Measurements from ENCODE around the gene SPOCK1.

SPOCK1 gene

GRCh38 chr5:137164536-137164935 lies 334.6 kb downstream of the SPOCK1 start:
- DNase-seq (ENCODE audit: low spot score) = no peak
- FAIRE-seq = no peak

DNA sequence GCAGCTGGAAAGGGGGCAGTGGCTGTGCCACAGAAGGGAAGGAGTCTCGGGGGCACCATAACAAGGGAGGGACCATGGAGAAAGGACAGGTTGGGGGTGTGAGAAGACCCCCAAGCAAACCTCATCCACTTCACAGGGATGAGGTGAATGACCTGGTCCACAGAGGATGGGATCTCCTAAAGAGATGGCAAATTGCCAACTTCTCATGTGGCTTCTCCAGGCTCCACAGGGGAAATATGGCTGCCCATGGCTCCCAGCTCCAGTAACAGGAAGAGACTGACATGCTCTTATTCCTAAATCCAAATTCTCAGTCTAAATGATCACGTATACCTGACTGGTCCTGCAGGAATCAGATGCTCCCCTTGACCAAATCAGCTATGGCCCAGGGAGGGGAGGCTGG lies 340.4 kb downstream of the SPOCK1 start:
- DNase-seq (ENCODE audit: low spot score) (no peak), FAIRE-seq (no peak)

- DNase-seq (ENCODE audit: low spot score) (no peak), FAIRE-seq (no peak)
Measured at GRCh38 chr5:137156180-137156579, 342.9 kb downstream of the SPOCK1 start.

GRCh38 chr5:137155261-137156000 lies 343.7 kb downstream of the SPOCK1 start:
- FAIRE-seq (no peak), DNase-seq (ENCODE audit: low spot score) (no peak)

GRCh38 chr5:137152616-137153015 lies 346.5 kb downstream of the SPOCK1 start:
- no peak for FAIRE-seq

GRCh38 chr5:137148655-137149054 lies 350.5 kb downstream of the SPOCK1 start:
- no peak for DNase-seq (ENCODE audit: low spot score)
- FAIRE-seq = no peak

More at GRCh38 chr5:137152616-137153015, 346.5 kb downstream of the SPOCK1 start:
- no peak for DNase-seq (ENCODE audit: low spot score)

DNA sequence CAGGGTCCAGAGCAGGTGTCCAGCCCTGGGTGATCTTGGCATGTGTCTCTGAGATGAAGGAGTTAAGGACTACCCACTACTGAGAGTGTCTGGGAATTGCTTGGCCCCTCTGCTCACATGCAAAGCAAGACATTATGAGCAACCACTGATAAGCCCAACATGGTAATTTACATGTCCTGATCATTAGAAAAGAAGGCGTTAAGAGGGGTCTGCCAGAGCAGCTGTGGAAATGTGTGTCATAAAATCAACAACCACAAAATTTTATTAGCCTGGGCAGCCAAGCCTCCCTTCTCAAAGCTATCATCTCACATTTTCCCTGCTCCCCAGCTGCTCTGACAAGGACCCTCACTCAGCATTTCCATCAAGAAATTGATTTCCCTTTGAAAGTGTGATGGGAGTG lies 351.0 kb downstream of the SPOCK1 start:
- no peak for DNase-seq (ENCODE audit: low spot score)
- FAIRE-seq = no peak

GRCh38 chr5:137147346-137147745 lies 351.8 kb downstream of the SPOCK1 start:
- DNase-seq (ENCODE audit: low spot score) (no peak), FAIRE-seq (no peak)

GRCh38 chr5:137146402-137146890 lies 352.7 kb downstream of the SPOCK1 start:
- peak; percentile 89 for FAIRE-seq
- peak; percentile 98 for DNase-seq (ENCODE audit: low spot score)

DNA sequence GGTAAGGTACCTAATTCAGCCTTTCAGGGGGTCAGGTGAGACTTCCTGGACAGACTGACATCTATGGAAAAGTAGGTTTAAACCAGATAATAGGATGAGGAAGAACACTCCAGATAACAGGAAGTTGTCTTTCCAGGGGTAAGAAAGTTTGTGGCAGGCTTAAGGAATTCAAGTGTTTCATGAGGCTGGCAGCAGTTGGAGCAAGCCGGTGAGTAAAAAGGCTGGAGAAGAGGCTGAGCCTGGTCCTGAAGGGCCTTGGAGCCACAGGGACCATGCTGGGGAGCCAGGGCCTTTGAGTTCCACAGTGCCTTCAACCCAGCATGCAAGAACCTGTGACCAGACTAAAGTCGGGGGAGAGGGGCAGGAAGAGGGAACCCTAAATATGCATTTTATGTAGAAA lies 353.4 kb downstream of the SPOCK1 start:
- peak; percentile 35 for DNase-seq (ENCODE audit: low spot score)
- FAIRE-seq = no peak

GRCh38 chr5:137144656-137145055 lies 354.5 kb downstream of the SPOCK1 start:
- DNase-seq (ENCODE audit: low spot score) (peak; percentile 24), FAIRE-seq (peak; percentile 2)

DNA sequence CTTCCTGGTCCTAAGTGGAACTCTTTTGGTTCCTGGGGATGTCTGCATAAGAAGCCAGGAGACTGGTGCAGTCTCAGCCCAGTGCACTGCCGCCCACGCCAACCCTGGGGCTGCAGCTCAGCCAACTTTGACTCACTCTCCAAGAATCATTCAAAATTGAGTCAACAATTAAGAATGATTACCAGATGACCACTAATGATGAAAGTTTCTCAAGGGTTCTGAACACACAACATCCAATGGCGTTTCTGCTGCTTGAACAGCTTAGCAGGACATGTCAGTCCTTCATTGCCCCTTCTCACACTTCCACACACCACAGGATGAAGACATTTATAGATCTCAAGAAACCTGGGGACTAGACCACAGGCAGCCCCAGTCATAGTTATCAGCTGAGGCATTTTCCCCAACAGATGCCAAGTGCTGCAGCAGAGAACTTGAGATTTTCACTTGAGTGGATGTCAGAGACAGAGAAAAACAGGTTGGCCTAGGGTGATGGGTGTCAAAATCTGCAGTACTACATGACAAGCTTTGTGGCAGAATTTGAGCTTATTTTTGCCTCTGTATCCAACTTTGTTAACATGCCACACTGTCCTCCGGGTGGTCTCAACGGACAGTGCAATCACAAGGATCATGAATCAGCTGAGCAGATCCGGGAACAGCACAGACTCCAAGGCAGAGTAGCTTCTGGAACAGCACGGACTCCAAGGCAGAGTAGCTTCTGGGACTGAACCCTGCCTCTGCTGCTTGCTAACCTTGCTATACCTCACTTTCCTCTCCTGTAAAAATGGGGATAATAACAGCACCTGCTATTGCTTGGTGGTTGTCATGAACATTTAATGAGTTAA lies 356.1 kb downstream of the SPOCK1 start:
- DNase-seq (ENCODE audit: low spot score) (peak; percentile 90), FAIRE-seq (peak; percentile 94)

DNA sequence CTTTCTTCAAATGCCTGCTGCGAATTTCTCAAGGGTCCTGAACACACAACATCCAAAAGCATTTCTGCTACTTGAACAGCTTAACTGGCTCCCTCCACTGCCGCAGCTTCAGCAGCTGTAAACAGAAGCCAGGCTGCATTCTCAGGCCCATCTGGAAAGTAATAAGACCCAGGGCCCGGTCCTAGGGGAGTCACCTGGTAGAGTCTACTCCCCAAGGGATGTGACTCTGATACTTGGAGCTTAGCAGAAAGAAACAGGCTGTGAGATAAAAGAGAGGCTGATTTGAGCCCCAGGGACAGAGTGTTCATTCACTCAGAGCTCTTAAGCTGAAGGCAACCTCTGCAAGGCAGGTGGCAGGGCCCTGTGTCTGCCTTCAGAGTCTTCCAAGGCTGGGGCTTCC lies 356.8 kb downstream of the SPOCK1 start:
- no peak for DNase-seq (ENCODE audit: low spot score)
- no peak for FAIRE-seq

DNA sequence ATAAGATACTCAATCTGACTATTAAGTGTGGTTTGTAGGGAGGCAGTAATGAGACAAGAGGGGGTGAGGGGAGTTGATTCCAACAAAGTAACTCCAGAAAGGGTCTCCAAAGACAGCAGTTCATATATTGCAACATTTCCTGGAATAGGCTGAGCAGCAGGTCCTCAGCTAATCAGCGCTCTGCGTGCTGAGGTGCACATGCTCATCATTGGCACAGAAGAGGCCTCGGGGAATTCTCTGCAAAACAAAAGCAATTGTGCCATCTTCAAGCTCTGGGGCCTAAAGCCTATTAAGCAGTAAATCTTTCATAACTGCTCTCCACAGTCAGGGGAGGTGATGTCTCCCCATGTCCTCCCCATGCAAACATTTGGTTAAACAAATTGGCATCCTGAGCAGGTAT lies 357.3 kb downstream of the SPOCK1 start:
- DNase-seq (ENCODE audit: low spot score) (no peak), FAIRE-seq (no peak)

DNA sequence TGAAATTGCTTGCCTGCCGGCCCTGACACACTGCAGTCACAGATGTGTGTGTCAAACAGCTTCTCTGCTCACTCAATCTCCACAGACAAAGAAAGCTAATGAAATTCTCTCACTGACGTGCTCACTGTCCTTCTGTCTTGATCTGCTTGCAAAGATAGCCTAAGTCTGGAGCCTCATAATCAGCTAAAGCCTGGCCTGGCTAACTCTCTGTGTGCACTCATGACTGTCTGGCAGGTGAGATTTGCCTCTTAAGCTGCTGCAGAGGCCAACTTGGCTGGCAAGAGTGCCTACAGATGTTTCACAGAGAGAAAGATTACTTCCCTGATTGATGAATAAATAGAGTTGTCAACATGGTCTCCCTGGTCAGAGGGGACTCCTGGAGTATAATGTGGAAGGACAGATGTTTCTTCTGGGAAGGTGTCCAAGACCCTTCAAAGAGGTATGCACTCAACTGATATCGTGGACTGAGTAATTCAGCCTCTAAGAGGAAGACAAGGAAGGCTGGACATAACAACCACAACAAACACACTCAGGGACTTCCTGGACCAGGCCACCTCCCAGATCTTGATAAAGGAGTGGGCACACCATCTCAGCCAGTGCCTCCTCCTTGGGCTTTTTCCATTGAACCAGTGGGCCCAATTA lies 362.0 kb downstream of the SPOCK1 start:
- FAIRE-seq (no peak), DNase-seq (ENCODE audit: low spot score) (no peak)

DNA sequence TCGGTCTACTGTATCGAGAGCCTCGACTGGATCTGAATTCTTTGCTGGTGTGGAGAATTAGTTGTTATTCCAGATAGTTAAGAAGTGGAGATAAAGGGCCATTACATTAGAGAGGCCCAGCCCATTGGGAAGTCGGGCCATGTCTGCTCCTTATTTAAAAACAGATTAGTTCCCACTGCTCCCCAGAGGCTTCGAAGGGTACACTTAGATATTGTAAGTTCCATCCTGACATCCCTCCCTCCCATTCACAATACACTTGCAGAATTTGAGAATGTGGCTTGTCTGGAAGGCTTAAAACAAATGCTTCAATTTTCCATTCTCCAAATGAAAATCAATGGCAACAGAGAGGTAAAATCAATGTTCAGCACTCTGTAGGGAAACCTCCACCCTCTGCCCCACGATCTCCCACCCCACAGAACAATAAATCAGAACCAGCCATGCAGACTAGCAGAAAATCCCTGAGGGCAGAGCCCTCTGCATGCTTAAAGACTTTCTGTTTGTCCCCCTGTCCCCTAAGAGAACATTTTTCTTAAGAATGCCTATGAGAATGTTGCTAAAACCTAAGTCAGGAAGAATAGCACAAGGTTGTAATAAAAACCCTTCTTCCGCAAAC lies 364.1 kb downstream of the SPOCK1 start:
- DNase-seq (ENCODE audit: low spot score) (no peak), FAIRE-seq (no peak)

DNA sequence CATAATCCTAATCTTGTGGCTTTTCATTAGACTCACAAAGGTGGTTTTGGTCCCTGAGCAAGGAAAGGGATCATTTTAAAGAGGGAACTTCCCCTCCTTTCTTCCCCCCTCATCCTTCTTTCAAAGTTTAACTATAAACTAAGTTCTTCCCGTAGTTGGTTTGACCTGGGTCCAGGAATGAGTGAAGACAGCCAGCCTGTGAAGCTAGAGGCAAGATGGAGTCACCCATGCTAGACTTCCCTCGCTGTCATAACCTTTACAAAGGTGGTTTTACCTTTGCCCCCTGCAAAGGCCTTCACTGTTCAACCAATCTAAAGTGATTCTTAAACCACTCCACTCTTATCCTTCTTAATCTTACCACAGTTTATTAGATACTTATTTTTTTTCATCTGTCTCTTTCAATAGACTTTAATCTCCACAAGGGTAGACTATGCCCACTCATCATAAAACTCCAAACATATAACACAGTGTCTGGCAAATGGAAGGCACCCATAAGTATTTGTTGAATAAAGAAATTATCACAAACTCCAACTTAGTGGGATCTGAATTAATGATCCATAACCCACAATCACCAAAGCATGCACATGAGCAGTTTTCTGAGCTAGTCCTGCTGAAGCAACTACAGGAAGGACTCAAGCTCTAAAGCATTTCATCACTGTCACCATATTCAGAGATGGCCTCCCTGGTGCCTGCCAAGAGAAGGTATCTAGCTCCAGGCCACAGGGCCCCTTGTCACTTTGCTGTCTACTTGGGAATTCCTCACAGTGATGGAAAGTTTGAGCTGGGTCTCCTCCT lies 369.0 kb downstream of the SPOCK1 start:
- DNase-seq (ENCODE audit: low spot score) = peak; percentile 88
- peak; percentile 98 for FAIRE-seq

- no peak for FAIRE-seq
Measured at GRCh38 chr5:137128012-137128411, 371.1 kb downstream of the SPOCK1 start.

DNA sequence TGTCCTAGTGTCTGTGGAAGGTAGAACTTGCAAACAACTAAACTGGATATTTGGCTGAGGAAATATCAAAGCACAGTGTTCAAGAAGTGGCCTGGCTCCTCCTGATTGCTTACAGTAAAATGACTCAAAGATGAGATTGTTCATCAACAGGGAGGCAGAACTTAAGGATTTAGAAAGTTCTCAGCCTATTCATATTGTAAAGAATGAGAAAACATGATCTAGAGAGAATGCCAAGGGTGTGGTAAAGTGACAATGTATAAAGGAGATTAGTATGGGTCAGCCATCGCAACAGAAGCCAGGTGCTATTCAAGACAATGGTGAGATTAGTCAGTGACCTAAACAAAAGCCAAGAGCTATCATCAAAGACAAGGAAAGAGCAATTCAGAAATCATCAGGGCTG lies 372.3 kb downstream of the SPOCK1 start:
- no peak for FAIRE-seq
- no peak for DNase-seq (ENCODE audit: low spot score)

More at GRCh38 chr5:137128012-137128411, 371.1 kb downstream of the SPOCK1 start:
- no peak for DNase-seq (ENCODE audit: low spot score)

DNA sequence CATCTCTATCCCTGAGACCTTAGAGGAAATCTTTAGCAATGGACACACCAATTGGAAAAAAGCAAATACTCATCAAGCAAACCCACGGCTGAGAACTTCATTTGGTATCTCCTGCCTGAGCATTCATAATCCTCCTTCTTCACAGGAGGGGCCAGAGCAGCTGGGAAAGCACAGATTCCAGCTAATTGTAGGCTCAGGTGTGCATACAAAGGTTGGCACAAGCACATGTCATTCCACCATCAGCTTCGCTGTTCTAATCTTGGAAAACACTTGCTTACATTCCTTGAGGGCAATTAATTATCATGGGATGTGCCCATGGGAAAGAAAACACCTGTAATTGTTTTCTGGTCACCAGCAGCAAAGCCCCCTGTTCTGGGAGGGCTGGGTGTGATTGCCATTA lies 376.6 kb downstream of the SPOCK1 start:
- no peak for FAIRE-seq

GRCh38 chr5:137122075-137122474 lies 377.1 kb downstream of the SPOCK1 start:
- no peak for DNase-seq (ENCODE audit: low spot score)
- no peak for FAIRE-seq

More for the DNA sequence above, 376.6 kb downstream of the SPOCK1 start:
- DNase-seq (ENCODE audit: low spot score) = no peak
